Muscle layer of duodenum (tissue), 2 donors: ENCODE measurements around the gene MMP21.

Experiments
- H3K27ac ChIP-seq: one replicate; pipeline ENCODE4 v1.7.0; 2013; ENCODE audit warnings: mild to moderate bottlenecking, low read length
- H3K27me3 ChIP-seq: one replicate; pipeline ENCODE4 v1.7.0; 2013; ENCODE audit warnings: low read depth, mild to moderate bottlenecking, control low read depth, low read length
- H3K36me3 ChIP-seq, 2 donors: one replicate each; pipeline ENCODE4 v1.7.0; 2013; ENCODE audit warnings: low read length in 2 of 2, control low read depth in 1 of 2, mild to moderate bottlenecking in 1 of 2; ENCODE audit not compliant: insufficient read depth in 2 of 2, control insufficient read depth in 1 of 2
- H3K4me1 ChIP-seq, 2 donors: one replicate each; pipeline ENCODE4 v1.7.0; 2013; ENCODE audit warnings: low read length in 2 of 2, mild to moderate bottlenecking in 2 of 2, control low read depth in 1 of 2, moderate library complexity in 1 of 2; ENCODE audit not compliant: insufficient read depth in 2 of 2, control insufficient read depth in 1 of 2
- H3K4me3 ChIP-seq, 2 donors: one replicate each; pipeline ENCODE4 v1.7.0; 2013; ENCODE audit warnings: low read length in 2 of 2, low read depth in 1 of 2, mild to moderate bottlenecking in 1 of 2
- H3K9me3 ChIP-seq, 2 donors: one replicate each; pipeline ENCODE4 v1.7.0; 2013; ENCODE audit warnings: low read length in 2 of 2, control low read depth in 1 of 2, mild to moderate bottlenecking in 1 of 2; ENCODE audit not compliant: control insufficient read depth in 1 of 2
- donor health status: healthy.

The MMP21 gene

GRCh38 chr10:125775491-125776106 is at the start of gene MMP21:
MMP21 (minus strand) TSS chr10:125775821; CDS start chr10:125775821, 0 bp downstream.
- Histone ChIP-seq H3K27ac (no peak within 1 kb of the TSS), H3K4me3 (no peak within 1 kb of the TSS), H3K36me3 (no peaks in the 10 kb centered on the region), H3K9me3 (no peaks in the 10 kb centered on the region), H3K4me1 (no peaks in the 10 kb centered on the region), H3K27me3 (no peaks in the 10 kb centered on the region)

GRCh38 chr10:125824736-125825135 is 49.1 kb upstream of the MMP21 start:
- H3K4me3 ChIP-seq, result peak overlapping the region; percentile 100
- peak overlapping the region; percentile 96 for H3K27ac ChIP-seq
- H3K36me3 ChIP-seq, result peaks cover 29 to 31% of the 10 kb centered on the region in 2 donors
- peaks cover 25 to 35% of the 10 kb centered on the region in 2 donors for H3K4me1 ChIP-seq
- H3K9me3 ChIP-seq, result no peaks in the 10 kb centered on the region
- no peaks in the 10 kb centered on the region for H3K27me3 ChIP-seq

- Histone ChIP-seq H3K9me3 (no peaks in the 10 kb centered on the region), H3K27ac (peak overlapping the region; percentile 96)
Measured at GRCh38 chr10:125823663-125824251, 48.1 kb upstream of the MMP21 start.

DNA sequence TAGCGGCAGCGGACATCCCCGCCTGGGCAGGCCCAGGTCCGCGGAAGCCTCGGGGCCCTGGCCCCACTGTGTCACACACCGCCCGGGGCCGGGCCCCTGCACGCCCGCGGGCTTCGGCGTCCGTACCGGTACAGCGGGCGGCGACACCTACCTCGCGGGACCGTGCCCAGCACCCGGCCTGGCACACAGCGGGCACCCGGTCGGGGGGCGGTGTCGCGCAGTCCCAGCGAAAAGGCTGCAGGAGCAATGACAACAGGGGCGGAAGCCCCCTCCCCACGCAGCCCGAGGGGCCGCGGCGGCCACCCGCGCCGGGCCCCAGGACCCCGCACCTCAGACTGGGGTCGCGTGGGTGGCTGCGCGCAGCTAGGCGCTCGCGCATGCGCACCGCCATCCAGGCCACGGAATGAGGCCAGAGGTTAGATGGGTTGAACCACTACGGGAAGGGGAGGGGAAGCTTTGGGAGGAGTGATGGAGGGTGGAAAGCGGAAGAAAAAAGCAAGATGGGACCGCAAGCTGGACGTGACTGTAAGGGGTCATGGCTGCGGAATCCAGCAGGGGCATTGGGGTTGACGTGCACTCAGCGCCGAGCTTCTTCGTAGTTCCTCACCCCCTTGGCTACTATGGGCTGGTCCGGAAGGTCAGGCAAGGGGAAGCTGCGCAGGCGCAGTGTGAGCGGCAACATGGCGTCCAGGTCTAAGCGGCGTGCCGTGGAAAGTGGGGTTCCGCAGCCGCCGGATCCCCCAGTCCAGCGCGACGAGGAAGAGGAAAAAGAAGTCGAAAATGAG is 47.4 kb upstream of the MMP21 start, which contains the start of the genes BCCIP and UROS:
Gene BCCIP, plus strand, starts transcription at position 669 of the 785 bp plus-strand sequence. Its CDS starts 12 bp downstream, at position 681.
Gene UROS, minus strand, starts transcription at position 381 of the 785 bp plus-strand sequence. CDS start 6,759 bp downstream, outside the sequence.
- Histone ChIP-seq H3K4me3 (peak within 1 kb of the TSS; percentile 100), H3K27me3 (no peaks in the 10 kb centered on the region), H3K36me3 (peaks cover 13 to 15% of the 10 kb centered on the region in 2 donors), H3K9me3 (no peaks in the 10 kb centered on the region), H3K27ac (peak within 1 kb of the TSS; percentile 96), H3K4me1 (peaks cover 25 to 35% of the 10 kb centered on the region in 2 donors)

More at GRCh38 chr10:125823663-125824251, 48.1 kb upstream of the MMP21 start:
- Histone ChIP-seq H3K4me3 (peak overlapping the region; percentile 100), H3K4me1 (peaks cover 25 to 35% of the 10 kb centered on the region in 2 donors), H3K36me3 (peaks cover 20 to 22% of the 10 kb centered on the region in 2 donors), H3K27me3 (no peaks in the 10 kb centered on the region)

DNA sequence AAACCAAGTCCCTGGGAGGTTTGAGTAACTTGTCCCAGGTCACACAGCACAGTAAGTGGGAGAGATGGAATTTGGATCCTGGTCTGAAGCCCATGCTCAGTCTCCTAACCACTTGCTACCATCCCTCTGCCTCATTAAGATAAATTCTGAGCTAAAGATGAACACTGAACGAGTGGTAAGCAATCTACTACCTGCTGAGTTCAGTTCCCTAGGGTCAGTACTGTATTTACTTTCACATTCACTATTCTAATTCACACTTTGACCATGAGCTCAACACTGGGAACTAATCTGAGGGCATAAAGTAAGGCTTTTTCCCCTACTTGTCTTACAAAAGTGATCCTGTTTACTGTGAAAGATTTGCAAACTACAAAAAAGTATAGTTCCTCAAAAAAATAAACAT is 45.1 kb upstream of the MMP21 start:
- peaks cover 2 to 3% of the 10 kb centered on the region in 2 donors for H3K36me3 ChIP-seq
- H3K4me1 ChIP-seq, result peaks cover 25 to 33% of the 10 kb centered on the region in 2 donors
- H3K27ac ChIP-seq, result no peak overlapping the region
- no peaks in the 10 kb centered on the region for H3K27me3 ChIP-seq
- H3K4me3 ChIP-seq, result no peak overlapping the region
- H3K9me3 ChIP-seq, result no peaks in the 10 kb centered on the region

- H3K4me1 ChIP-seq, result peaks cover 11 to 14% of the 10 kb centered on the region in 2 donors
- no peak overlapping the region for H3K27ac ChIP-seq
- H3K4me3 ChIP-seq, result no peak overlapping the region
- H3K9me3 ChIP-seq, result no peaks in the 10 kb centered on the region
- H3K36me3 ChIP-seq, result peaks cover 23 to 26% of the 10 kb centered on the region in 2 donors
- no peaks in the 10 kb centered on the region for H3K27me3 ChIP-seq
Measured at GRCh38 chr10:125817337-125817946, 41.8 kb upstream of the MMP21 start.

DNA sequence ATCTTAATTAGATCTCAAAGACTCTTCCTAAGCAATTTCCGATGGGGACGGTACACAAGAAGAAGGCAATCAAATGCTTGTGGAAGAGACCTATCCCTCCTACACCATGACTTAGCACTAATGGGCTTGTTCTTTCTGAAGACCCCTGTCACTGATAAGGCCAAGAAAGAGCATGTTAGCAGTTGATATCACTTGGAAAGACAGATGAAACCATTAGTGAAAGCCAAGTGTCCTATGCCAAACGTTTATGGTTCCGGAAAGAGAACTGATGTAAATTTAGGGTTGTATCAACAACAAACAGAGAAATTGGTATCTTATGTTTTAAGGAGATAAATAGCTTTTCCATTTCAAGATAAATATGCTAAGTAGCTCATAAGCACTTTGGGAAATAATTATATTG is 40.9 kb upstream of the MMP21 start:
- no peaks in the 10 kb centered on the region for H3K27me3 ChIP-seq
- peaks cover 5 to 7% of the 10 kb centered on the region in 2 donors for H3K4me1 ChIP-seq
- no peaks in the 10 kb centered on the region for H3K9me3 ChIP-seq

DNA sequence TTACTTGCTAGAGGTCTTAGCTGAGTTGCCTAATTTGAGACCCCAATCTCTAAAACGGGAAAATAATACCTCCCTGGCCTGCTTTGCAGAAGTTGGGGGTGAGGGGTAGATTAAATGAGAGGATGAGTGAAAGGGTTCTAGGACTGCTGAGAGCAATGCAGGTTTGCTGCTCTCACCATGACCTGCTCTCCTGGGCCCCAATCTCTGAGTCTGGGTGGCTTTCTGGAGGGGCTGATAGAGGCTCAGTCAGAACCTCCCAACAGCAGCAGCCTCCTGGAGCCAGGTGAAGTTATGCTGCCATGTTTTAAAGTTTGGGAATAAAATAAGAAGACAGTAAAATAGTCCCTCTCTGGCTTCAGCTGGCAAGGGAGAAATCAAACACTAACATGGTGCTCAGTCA is 40.1 kb upstream of the MMP21 start:
- Histone ChIP-seq H3K27me3 (no peaks in the 10 kb centered on the region), H3K4me3 (no peak overlapping the region), H3K4me1 (no peaks in the 10 kb centered on the region), H3K9me3 (no peaks in the 10 kb centered on the region), H3K27ac (no peak overlapping the region), H3K36me3 (peaks cover 29 to 30% of the 10 kb centered on the region in 2 donors)

More for the DNA sequence above, 40.9 kb upstream of the MMP21 start:
- peaks cover 23 to 26% of the 10 kb centered on the region in 2 donors for H3K36me3 ChIP-seq
- no peak overlapping the region for H3K4me3 ChIP-seq
- H3K27ac ChIP-seq, result no peak overlapping the region

GRCh38 chr10:125812128-125812750 is 36.6 kb upstream of the MMP21 start:
- Histone ChIP-seq H3K27ac (no peak overlapping the region), H3K4me1 (no peaks in the 10 kb centered on the region), H3K36me3 (peaks cover 49 to 57% of the 10 kb centered on the region in 2 donors), H3K9me3 (no peaks in the 10 kb centered on the region), H3K27me3 (no peaks in the 10 kb centered on the region), H3K4me3 (no peak overlapping the region)

GRCh38 chr10:125811251-125811650 is 35.6 kb upstream of the MMP21 start:
- Histone ChIP-seq H3K36me3 (peaks cover 57 to 66% of the 10 kb centered on the region in 2 donors), H3K27me3 (no peaks in the 10 kb centered on the region), H3K9me3 (no peaks in the 10 kb centered on the region), H3K4me3 (no peak overlapping the region), H3K27ac (no peak overlapping the region), H3K4me1 (no peaks in the 10 kb centered on the region)
